HL-60 (cell line): Measurements from ENCODE around the gene TGFBI.

Experiments used
- DNase-seq, 2 experiments: peaks; one replicate each; pipeline ENCODE4 v3.0.0-alpha.2; 2010 to 2020; ENCODE audit warnings: low read depth in 1 of 2, low spot score in 1 of 2
- H3K27ac ChIP-seq: fragments of 250-450 bp; sonication (Bioruptor Pico); replicated peaks from 2 replicates; pipeline ENCODE4 v1.5.1; 2020; ENCODE audit warnings: mild to moderate bottlenecking, moderate library complexity
- H3K27me3 ChIP-seq: fragments of 250-450 bp; sonication (Bioruptor Pico); 2 replicates; pipeline ENCODE4 v1.5.1; 2021; ENCODE audit warnings: mild to moderate bottlenecking, moderate library complexity; ENCODE audit not compliant: insufficient read depth, poor library complexity, severe bottlenecking
- H3K4me3 ChIP-seq: replicated peaks from 2 replicates; pipeline ENCODE4 v1.5.1; 2011; ENCODE audit warnings: mild to moderate bottlenecking, control low read depth, low read length; ENCODE audit not compliant: insufficient read depth
- CTCF ChIP-seq: IDR thresholded peaks from one replicate; pipeline ENCODE4 v1.5.1; 2011; ENCODE audit warnings: low read length, control low read depth, inconsistent platforms; ENCODE audit not compliant: insufficient read depth
- GABPA ChIP-seq: IDR thresholded peaks from 2 replicates; pipeline ENCODE4 v1.6.1; 2012; ENCODE audit warnings: low read depth
- POLR2AphosphoS5 ChIP-seq: IDR thresholded peaks from 2 replicates; pipeline ENCODE4 v1.6.1; 2012; ENCODE audit warnings: low read depth
- SPI1 ChIP-seq: IDR thresholded peaks from 2 replicates; pipeline ENCODE4 v1.6.1; 2012; ENCODE audit warnings: low read depth, mild to moderate bottlenecking, borderline replicate concordance
- TF ChIP-seq, protein P1 (sequence below): IDR thresholded peaks from 2 replicates; pipeline ENCODE4 v1.6.1; 2012; ENCODE audit warnings: low read depth; ENCODE audit not compliant: insufficient replicate concordance

TGFBI gene

GRCh38 chr5:136063778-136064465 lies 35.1 kb downstream of the TGFBI start:
- no peak for DNase-seq
- H3K27ac ChIP-seq, result no peak overlapping the region
- no peak overlapping the region for H3K4me3 ChIP-seq
- no peak for TF ChIP-seq POLR2AphosphoS5
- TF ChIP-seq SPI1, result no peak
- TF ChIP-seq GABPA, result no peak
- no peak for TF ChIP-seq CTCF
- TF ChIP-seq, protein P1, sequence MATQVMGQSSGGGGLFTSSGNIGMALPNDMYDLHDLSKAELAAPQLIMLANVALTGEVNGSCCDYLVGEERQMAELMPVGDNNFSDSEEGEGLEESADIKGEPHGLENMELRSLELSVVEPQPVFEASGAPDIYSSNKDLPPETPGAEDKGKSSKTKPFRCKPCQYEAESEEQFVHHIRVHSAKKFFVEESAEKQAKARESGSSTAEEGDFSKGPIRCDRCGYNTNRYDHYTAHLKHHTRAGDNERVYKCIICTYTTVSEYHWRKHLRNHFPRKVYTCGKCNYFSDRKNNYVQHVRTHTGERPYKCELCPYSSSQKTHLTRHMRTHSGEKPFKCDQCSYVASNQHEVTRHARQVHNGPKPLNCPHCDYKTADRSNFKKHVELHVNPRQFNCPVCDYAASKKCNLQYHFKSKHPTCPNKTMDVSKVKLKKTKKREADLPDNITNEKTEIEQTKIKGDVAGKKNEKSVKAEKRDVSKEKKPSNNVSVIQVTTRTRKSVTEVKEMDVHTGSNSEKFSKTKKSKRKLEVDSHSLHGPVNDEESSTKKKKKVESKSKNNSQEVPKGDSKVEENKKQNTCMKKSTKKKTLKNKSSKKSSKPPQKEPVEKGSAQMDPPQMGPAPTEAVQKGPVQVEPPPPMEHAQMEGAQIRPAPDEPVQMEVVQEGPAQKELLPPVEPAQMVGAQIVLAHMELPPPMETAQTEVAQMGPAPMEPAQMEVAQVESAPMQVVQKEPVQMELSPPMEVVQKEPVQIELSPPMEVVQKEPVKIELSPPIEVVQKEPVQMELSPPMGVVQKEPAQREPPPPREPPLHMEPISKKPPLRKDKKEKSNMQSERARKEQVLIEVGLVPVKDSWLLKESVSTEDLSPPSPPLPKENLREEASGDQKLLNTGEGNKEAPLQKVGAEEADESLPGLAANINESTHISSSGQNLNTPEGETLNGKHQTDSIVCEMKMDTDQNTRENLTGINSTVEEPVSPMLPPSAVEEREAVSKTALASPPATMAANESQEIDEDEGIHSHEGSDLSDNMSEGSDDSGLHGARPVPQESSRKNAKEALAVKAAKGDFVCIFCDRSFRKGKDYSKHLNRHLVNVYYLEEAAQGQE, result no peak
- no peaks in the 10 kb centered on the region for H3K27me3 ChIP-seq

DNA sequence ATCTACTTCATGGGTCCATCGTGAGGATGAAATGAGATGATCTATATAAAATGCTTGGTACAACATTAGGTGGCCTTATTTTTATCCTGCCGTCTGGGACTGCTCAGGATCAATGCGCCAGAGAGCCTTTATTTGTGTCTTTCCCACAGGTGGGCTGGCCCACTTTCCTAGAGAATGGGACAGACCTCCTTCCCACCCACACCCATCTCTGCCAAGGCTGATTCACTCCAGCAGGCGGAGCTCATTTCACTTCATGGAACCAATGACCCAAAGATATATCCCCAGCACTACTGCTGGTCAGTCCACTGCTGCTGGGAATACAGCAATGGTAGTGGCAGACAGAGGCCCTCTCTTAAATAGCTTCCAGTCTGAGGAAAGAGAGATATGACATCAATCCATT lies 35.7 kb downstream of the TGFBI start:
- no peak for TF ChIP-seq POLR2AphosphoS5
- TF ChIP-seq GABPA, result no peak
- no peak for TF ChIP-seq CTCF
- H3K27me3 ChIP-seq, result no peaks in the 10 kb centered on the region
- H3K27ac ChIP-seq, result no peak overlapping the region
- no peak for DNase-seq
- H3K4me3 ChIP-seq, result no peak overlapping the region

- H3K27me3 ChIP-seq, result no peaks in the 10 kb centered on the region
- TF ChIP-seq, protein P1, result no peak
- TF ChIP-seq SPI1 (no peak), POLR2AphosphoS5 (no peak), CTCF (no peak), GABPA (no peak)
- DNase-seq, result no peak
- no peak overlapping the region for H3K27ac ChIP-seq
- H3K4me3 ChIP-seq, result no peak overlapping the region
Measured at GRCh38 chr5:136065588-136065987, 36.8 kb downstream of the TGFBI start.
